ENCODE measurements around the gene SRCIN1.

The SRCIN1 gene

GRCh38 chr17:38598536-38598935 lies 7.2 kb downstream of the SRCIN1 start:
- DNase-seq (ENCODE audit: low read depth), result no peak

GRCh38 chr17:38597375-38597774 lies 8.4 kb downstream of the SRCIN1 start:
- no peak for DNase-seq (ENCODE audit: low read depth)

- DNase-seq (ENCODE audit: low read depth), result no peak
These were observed 9.1 kb downstream of the SRCIN1 start for GRCh38 chr17:38596651-38597050.

- DNase-seq (ENCODE audit: low read depth), result no peak
These were observed 9.9 kb downstream of the SRCIN1 start for GRCh38 chr17:38595892-38596291.

DNA sequence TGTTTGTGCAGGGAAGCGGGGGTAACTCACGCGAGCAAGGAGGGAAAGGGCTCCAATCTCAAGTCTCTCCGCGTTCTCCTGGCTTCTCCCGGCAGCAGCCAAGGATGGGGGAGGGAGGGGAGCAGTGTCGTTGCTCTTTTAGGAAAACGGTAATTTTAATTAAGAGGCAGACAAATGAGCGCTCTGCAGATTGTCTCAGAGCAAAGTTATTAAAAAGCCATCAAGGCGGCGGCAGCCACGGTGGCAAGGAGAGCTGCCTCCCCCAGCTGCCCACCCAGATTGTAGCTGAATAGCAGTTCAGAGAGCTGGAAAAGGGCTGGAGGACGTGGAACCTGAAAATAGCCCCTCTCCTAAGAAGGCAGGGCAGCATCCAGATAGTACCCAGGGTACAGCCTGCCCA lies 11.6 kb downstream of the SRCIN1 start:
- no peak for DNase-seq (ENCODE audit: low read depth)

GRCh38 chr17:38592487-38592886 lies 13.3 kb downstream of the SRCIN1 start:
- DNase-seq (ENCODE audit: low read depth), result no peak

DNA sequence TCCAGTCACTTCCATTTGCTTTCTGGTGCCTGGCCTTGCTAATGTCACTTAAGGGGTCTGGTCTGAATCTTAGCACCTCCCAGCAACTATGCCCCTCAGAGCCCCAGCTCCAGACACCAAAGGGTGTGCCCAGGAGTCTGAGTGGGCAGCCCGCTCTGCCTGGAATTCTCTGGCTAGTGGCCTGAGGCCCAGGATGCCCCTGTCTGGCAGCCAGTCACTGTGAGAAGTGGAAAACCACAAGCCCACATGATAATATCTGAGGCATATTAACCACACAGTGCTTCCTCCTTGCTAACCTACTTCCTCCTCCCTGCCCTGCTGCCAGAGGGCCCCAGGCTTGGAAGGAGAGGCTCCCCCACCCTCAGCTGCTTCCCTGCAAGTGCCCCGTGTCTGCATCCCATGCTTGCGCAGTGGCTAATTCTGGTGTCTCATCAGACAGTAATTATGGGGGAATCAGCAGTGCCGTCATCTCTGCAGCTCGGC lies 14.0 kb downstream of the SRCIN1 start:
- DNase-seq (ENCODE audit: low read depth), result no peak

DNA sequence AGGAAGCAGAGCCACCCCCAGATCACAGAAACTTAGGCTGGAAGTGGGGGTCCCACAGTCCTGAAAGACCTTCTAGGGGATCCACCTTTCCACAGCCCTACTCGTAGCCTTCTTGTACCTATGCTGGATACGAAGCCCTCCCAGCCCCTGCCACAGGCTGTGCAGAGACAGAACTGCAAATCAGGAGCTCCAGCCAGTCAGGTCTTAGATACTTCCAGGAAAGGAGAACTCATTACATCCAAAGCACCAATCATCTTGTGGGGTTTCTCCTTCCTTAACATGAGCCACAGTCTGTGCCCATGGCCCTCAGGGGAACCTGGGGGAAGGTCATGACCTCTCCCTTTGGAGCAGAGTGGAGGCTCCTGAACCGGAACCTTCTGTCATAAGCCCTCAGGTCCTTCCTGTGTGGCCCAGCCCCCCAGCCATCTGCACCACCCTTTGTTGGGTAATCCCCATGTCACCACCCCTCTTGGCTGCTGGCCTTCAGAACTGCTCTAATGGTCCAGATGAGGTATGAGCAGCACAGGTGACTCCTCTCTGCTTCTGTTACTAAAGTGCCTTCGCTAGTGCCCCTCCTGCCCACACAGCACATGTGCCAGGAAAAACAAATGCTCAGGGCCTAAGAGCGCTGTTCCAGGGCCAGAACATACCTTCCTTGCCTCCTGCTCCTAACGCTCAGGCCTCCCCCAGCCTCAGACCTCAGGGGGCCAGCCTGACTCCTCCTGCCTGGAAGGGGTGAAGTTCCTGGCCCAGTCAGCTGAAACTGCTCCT lies 14.6 kb downstream of the SRCIN1 start:
- DNase-seq (ENCODE audit: low read depth), result no peak

GRCh38 chr17:38589462-38590114 lies 16.2 kb downstream of the SRCIN1 start:
- no peak for DNase-seq (ENCODE audit: low read depth)

DNA sequence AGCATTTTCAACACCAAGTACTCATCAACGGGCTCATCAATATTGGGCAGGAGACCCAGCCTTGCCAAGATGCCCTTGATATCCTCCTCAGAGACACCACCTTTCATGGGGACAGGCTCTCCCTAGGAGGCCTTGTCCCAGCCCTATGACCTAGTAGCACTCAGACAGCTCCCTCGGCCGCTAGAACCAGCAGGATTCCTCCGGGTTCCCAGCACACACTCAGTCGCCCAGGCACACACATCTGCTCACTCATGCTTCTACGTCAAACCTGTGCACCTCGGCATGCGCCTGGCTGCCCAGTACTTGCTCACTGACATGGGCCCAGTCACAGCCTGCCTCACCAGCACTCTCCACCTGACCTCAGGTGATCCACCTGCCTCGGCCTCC lies 17.0 kb downstream of the SRCIN1 start:
- DNase-seq (ENCODE audit: low read depth), result no peak

- no peak for DNase-seq (ENCODE audit: low read depth)
These were observed 17.6 kb downstream of the SRCIN1 start for GRCh38 chr17:38587947-38588787.

GRCh38 chr17:38587203-38587602 lies 18.5 kb downstream of the SRCIN1 start:
- DNase-seq (ENCODE audit: low read depth), result no peak

GRCh38 chr17:38586788-38587187 lies 19.0 kb downstream of the SRCIN1 start:
- no peak for DNase-seq (ENCODE audit: low read depth)

DNA sequence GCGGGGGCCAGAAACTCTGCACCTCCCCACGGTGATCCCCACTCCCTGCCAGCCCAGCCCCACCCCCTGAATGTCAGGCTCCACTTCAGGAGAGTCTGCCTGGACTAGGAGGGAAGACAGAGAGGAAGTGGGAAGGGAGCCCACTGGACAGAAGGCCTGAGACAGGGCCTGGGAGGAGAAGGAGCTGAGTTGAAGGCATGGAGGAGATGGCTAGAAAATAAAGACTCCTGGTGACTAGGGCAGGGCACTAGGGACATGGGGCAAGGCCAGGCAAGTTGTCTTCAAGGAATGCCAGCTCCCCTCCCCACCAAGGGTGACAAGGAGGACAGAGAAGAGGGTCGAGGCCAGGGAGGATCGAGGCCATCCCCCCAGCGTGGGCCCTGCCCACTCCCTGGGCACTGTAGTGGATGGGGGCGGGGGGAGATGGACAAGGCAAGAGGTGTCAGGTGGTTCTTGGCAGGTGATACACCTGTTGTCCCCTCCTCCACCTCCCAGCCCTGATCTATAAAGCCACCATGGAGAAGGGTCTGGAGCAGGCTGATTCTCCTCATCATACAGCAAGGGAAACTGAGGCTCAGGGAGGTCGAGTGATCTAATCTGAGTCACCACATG lies 19.7 kb downstream of the SRCIN1 start:
- DNase-seq (ENCODE audit: low read depth), result no peak

DNA sequence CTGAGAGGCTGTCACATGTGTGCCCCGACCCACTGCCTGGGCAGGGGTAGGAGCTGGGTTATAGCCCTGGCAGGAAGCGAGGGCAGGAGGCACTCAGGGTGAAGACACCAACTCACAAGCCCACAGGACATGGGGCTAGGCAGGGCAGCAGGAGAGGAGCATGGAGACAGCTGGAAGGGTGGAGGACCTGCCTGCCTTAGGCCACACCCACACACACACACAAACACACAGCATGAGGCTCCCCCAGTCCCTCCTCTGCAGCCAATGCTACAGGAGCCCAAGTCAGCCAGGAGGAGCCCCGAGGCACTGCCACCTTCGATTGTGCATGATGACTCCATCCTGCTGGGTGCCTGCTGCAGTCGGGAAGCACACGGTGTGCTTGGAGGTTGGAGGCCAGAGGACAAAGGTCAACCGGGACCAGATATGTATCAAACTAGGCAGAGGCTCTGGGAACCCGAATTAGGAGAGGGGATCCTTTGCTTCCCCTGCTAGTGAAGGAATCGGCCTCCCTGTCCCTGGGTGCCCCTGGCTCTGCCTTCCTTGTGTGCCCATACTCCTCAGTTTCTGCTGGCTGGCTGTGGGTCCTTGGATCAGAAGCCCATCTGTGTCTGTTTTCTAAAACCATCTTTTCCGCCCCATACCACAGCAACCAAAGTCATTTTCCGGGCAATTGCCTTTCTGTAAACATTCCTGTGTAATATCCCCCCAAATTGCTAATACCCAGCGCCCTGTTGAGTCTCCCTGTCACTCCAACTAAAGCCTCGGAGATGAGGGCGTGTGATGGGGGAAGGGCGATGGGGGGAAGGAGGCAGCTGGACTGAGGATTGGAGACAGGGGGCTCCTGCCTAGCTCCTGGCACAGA lies 20.5 kb downstream of the SRCIN1 start:
- DNase-seq (ENCODE audit: low read depth), result no peak

- peak; percentile 38 for DNase-seq (ENCODE audit: low read depth)
These were observed 21.3 kb downstream of the SRCIN1 start for GRCh38 chr17:38584350-38584925.

GRCh38 chr17:38583828-38584349 lies 21.9 kb downstream of the SRCIN1 start:
- no peak for DNase-seq (ENCODE audit: low read depth)

GRCh38 chr17:38583176-38583575 lies 22.6 kb downstream of the SRCIN1 start:
- no peak for DNase-seq (ENCODE audit: low read depth)

GRCh38 chr17:38582069-38582468 lies 23.7 kb downstream of the SRCIN1 start:
- DNase-seq (ENCODE audit: low read depth), result no peak

DNA sequence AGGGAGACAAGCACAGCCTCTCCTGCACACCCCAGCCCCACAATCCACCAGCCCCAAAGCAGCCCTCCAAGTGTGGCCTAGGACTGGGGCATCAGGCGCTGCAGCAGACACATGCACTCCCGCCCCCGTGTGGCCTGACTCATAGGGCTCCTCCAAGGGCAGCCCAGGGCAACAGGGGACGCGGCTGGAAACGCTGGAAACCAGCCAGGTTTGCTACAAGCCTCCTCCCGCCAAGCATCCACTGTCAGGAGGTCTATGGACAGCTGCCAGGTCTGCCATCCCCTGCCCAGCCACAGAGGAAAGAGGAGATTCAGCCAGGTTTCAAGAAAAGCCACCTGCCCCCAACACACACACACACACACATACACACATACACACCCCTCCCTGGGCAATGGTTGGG lies 25.8 kb downstream of the SRCIN1 start:
- no peak for DNase-seq (ENCODE audit: low read depth)

DNA sequence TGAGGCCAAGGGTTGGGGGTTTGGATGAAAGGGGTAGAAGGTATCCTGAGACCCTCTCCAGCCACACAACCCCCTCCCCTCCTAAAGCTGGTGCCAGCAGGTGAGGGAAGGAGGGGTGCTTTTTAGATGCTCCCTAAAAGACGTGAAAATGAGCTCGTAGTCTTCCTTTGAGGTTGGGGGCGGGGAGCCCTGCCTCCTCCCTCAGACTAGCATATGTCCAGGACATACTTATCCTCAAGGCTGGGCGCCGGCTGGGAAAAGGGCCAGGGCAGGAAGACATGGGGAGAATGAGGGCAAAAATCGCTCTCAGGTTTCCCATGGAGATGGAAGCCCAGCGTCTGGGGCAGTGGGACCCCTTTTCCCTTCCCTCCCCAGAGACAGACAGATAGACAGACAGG lies 26.7 kb downstream of the SRCIN1 start:
- no peak for DNase-seq (ENCODE audit: low read depth)

Measured in stimulated activated CD8-positive, alpha-beta memory T cell treated with anti-CD3 and anti-CD28 coated beads, Interleukin-15, amount 100 ng/mL, for 24 hours (primary cell).